Measurements from ENCODE around the gene NUP42. TPM values are rescaled to one million over a fixed set of nuclear protein-coding genes. Genes with fewer than 3 reads are reported as not detected.

The NUP42 gene, protein sequence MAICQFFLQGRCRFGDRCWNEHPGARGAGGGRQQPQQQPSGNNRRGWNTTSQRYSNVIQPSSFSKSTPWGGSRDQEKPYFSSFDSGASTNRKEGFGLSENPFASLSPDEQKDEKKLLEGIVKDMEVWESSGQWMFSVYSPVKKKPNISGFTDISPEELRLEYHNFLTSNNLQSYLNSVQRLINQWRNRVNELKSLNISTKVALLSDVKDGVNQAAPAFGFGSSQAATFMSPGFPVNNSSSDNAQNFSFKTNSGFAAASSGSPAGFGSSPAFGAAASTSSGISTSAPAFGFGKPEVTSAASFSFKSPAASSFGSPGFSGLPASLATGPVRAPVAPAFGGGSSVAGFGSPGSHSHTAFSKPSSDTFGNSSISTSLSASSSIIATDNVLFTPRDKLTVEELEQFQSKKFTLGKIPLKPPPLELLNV
- total RNA-seq, result 10 to 100 TPM; 33.0 to 33.8 TPM

DNA sequence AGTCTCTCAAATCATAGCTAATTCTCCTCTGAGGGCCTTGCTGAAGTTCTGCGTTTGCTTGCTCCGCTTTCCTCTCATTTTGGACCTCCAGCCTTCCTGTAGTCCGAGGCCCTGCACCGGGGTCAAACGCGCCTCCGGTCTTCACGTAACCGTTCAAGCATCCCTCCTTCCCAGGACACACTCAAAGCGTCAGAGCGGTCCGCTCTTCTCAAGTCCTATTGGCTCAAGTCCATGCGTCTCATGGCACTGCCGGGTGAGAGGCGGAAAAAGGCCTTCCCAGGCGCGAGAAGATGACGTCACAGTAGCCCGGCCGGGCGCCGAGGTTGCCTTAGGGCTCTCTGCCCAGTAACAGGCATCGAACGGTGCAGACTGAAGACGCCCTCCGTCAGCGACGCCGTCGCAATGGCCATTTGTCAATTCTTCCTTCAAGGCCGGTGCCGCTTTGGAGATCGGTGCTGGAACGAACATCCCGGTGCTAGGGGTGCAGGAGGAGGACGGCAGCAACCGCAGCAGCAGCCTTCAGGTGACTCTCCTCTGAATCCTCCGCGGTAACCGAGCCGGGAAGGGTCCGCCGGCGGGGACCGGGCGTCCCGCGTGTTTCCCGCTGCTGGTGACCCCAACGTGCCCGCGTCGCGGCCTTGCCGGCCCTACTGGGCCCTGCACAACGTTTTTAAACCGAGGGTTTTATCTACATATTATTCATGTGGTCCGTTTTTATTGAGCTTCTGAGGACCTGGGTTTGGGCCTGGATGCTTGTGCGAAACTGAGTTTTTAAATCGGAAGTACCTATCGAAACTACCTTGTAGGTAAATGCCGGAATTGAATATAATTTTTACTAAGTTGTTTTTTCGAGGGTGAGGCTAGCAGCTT, at the start of gene NUP42:
Gene NUP42, plus strand, starts transcription at position 365 of the 870 bp plus-strand sequence. Its CDS starts 38 bp downstream, at position 403.
- POLR2A ChIA-PET, result interaction anchor here (0.6 to 4.0 kb wide), 15 partner anchors 8 to 1236 kb away, joined by 3 to 34 read pairs (median 4); partner anchors contain the start of genes CDCA7L, KLHL7 and MALSU1
- peak; percentile 98 for DNase-seq
- H3K4me1 Mint-ChIP-seq, result peaks cover 41% of the 10 kb centered on the region
- H3K36me3 Mint-ChIP-seq (ENCODE audit: low read depth), result peaks cover 15% of the 10 kb centered on the region
- peak within 1 kb of the TSS; percentile 97 for H3K27ac Mint-ChIP-seq
- H3K9me3 Mint-ChIP-seq, result no peaks in the 10 kb centered on the region
- H3K4me3 Mint-ChIP-seq, result peak within 1 kb of the TSS; percentile 90
- peaks cover 3% of the 10 kb centered on the region for H3K27me3 Mint-ChIP-seq
- CTCF ChIA-PET, result interaction anchor here (0.6 to 2.2 kb wide), 8 partner anchors 9 to 1396 kb away, joined by 3 to 9 read pairs (median 3); no protein-coding TSS in a partner anchor

DNA sequence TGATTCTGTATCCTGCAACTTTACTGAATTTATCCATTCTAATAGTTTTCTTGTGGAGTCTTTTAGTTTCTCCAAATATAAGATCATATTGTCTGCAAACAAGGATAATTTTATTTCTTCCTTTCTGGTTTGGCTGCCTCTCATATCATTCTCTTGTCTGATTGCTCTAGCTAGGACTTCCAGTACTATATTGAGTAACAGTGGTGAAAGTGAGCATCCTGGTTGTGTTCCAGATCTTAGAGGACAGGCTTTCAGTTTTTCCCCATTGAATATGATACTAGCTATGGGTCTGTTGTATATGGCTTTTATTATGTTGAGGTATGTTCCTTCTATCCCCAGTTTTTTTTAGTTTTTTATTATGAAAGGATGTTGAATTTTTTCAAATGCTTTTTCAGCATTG, 48.1 kb upstream of the NUP42 start:
- Mint-ChIP-seq H3K4me3 (no peak overlapping the region), H3K4me1 (no peaks in the 10 kb centered on the region), H3K9me3 (no peaks in the 10 kb centered on the region), H3K27ac (no peak overlapping the region), H3K27me3 (no peaks in the 10 kb centered on the region), H3K36me3 (ENCODE audit: low read depth) (peaks cover 4% of the 10 kb centered on the region)
- ChIA-PET POLR2A (no interaction called here), CTCF (no interaction called here)
- no peak for DNase-seq

DNA sequence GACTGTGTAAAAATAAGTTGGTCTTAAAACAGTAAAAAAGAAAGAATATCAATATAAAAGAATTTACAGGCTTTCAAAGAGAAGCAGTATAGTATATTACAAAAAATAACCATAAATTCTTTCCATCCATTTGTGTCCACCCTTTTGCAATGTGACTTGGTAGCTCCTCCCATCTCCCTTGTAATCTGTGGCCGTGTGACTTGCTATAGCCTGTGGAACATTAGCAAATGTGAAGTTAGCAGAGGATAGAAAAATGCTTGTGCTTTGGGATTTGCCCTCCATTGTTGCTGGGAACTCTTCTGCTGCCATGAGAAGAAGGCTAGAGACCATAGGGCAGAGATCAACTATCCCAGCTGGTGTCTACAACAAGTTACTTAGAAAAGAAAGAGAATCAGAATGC, 46.1 kb upstream of the NUP42 start:
- DNase-seq, result no peak
- Mint-ChIP-seq H3K27me3 (no peaks in the 10 kb centered on the region), H3K4me1 (no peaks in the 10 kb centered on the region), H3K27ac (no peak overlapping the region), H3K9me3 (no peaks in the 10 kb centered on the region), H3K4me3 (no peak overlapping the region), H3K36me3 (ENCODE audit: low read depth) (peaks cover 4% of the 10 kb centered on the region)
- ChIA-PET POLR2A (no interaction called here), CTCF (interaction anchor here (0.6 kb wide), 1 partner anchor 30 kb away, joined by 3 read pairs; the partner anchor contains the start of gene KLHL7)

DNA sequence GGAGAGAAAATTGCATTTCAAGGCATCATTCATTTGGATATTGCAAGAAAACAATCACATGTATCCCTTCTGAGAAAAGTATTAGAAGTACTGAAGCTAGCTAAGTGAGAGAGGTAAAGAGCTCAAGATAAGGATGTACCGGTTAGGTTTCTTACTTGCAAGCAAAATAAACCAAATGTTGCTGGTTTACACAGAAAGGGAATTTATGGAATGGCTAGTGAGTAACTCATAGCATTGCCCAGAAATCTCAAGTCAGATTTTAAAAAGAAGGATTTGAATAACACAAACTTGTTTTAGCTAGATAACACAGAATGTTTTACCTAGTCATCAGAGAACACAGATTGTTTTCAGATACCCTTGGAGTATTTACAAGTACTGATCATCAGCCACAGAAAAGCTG, 45.6 kb upstream of the NUP42 start:
- CTCF ChIA-PET, result interaction anchor here (0.6 kb wide), 1 partner anchor 31 kb away, joined by 3 read pairs; the partner anchor contains the start of gene KLHL7
- H3K4me1 Mint-ChIP-seq, result no peaks in the 10 kb centered on the region
- H3K27me3 Mint-ChIP-seq, result no peaks in the 10 kb centered on the region
- H3K27ac Mint-ChIP-seq, result no peak overlapping the region
- no peaks in the 10 kb centered on the region for H3K9me3 Mint-ChIP-seq
- no peak for DNase-seq
- no peak overlapping the region for H3K4me3 Mint-ChIP-seq
- POLR2A ChIA-PET, result no interaction called here
- peaks cover 4% of the 10 kb centered on the region for H3K36me3 Mint-ChIP-seq (ENCODE audit: low read depth)

DNA sequence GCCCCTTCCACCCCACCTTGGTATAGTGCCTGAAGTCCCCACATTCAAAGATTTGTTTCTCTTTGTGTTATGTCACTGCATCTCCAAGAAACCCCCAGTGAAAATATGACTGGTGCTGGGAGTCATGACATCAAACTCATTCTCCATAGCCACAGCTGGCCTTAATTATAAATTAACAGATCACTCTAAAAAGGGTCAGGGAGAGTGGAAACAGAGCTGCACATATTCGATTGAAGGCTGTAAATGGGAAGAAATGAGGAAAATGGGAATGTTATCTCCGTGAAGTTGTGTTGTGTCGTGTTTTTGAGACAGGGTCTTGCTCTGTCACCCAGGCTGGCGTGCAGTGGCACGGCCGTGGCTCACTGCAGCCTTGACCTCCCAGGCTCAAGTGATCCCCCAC, 24.2 kb upstream of the NUP42 start:
- Mint-ChIP-seq H3K27me3 (no peaks in the 10 kb centered on the region), H3K9me3 (no peaks in the 10 kb centered on the region), H3K4me3 (no peak overlapping the region), H3K27ac (no peak overlapping the region), H3K36me3 (ENCODE audit: low read depth) (no peaks in the 10 kb centered on the region), H3K4me1 (no peaks in the 10 kb centered on the region)
- ChIA-PET POLR2A (interaction anchor here (1.1 kb wide), 1 partner anchor 25 kb away, joined by 4 read pairs; no protein-coding TSS in a partner anchor), CTCF (interaction anchor here (1.1 kb wide), 1 partner anchor 52 kb away, joined by 3 read pairs; no protein-coding TSS in a partner anchor)
- DNase-seq, result no peak

DNA sequence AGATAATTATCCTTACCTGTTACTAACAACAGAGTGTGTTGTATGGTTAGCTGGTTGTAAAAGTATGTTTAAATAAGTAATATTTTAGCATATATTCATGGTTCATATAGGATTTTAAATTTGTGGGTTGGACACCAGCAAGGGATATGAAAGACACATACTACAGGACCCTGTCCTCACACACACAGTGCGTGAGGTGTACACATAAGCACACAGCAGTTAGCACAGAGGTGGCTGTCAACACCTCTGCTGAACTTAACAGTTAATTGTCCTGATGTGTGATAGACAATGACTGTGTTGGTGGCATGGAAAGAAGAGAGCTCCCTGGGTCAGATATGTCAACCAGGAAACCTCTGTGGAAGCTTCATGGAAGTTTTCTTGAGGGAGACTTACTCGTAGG, 23.3 kb upstream of the NUP42 start:
- no peaks in the 10 kb centered on the region for H3K9me3 Mint-ChIP-seq
- no peak overlapping the region for H3K4me3 Mint-ChIP-seq
- DNase-seq, result no peak
- H3K4me1 Mint-ChIP-seq, result no peaks in the 10 kb centered on the region
- no peak overlapping the region for H3K27ac Mint-ChIP-seq
- no peaks in the 10 kb centered on the region for H3K27me3 Mint-ChIP-seq
- POLR2A ChIA-PET, result no interaction called here
- CTCF ChIA-PET, result no interaction called here
- no peaks in the 10 kb centered on the region for H3K36me3 Mint-ChIP-seq (ENCODE audit: low read depth)

DNA sequence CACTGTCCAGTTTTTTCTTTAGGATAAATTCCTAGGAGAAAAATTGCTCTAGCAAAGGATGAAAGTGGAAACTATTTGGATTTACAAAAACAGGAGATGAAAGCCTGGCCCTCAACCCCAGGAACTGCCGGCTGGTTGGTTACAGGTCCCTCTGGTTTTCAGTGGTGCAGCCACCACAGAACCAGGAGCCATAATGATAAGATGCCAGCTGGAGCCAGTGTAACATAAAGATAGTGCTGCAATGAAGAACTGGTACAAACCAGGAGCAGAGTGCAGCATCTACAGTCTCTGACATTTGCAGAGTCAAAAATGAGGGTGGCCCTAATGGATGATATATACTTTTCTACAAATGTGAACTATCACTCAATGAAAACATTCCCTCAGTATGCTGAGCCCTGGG, 20.4 kb upstream of the NUP42 start:
- Mint-ChIP-seq H3K9me3 (no peaks in the 10 kb centered on the region), H3K4me1 (no peaks in the 10 kb centered on the region), H3K4me3 (no peak overlapping the region), H3K27me3 (no peaks in the 10 kb centered on the region), H3K27ac (no peak overlapping the region), H3K36me3 (ENCODE audit: low read depth) (no peaks in the 10 kb centered on the region)
- ChIA-PET POLR2A (no interaction called here), CTCF (no interaction called here)
- no peak for DNase-seq

DNA sequence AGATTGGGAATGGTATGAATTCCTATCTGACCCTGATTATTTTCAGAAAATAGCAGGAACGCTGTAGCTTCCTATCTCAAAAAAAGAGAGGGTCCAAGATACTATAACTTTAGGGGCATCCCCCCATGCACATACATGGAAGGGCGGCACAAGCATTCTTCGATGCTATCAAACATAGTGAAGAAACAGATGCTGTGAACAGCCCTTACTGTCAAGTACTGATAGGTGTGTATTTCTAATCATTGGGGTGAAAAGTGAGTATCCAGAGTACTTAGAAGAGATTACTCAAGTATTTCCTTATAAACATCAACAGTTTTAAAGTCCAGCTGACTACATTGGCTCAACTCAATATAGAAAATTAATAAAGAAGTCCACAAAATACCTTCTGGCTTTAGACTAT, 17.0 kb upstream of the NUP42 start:
- DNase-seq, result no peak
- Mint-ChIP-seq H3K4me3 (no peak overlapping the region), H3K27me3 (no peaks in the 10 kb centered on the region), H3K27ac (no peak overlapping the region), H3K4me1 (no peaks in the 10 kb centered on the region), H3K9me3 (no peaks in the 10 kb centered on the region), H3K36me3 (ENCODE audit: low read depth) (no peaks in the 10 kb centered on the region)
- ChIA-PET CTCF (interaction anchor here (1.1 kb wide), 1 partner anchor 11 kb away, joined by 3 read pairs; no protein-coding TSS in a partner anchor), POLR2A (no interaction called here)

DNA sequence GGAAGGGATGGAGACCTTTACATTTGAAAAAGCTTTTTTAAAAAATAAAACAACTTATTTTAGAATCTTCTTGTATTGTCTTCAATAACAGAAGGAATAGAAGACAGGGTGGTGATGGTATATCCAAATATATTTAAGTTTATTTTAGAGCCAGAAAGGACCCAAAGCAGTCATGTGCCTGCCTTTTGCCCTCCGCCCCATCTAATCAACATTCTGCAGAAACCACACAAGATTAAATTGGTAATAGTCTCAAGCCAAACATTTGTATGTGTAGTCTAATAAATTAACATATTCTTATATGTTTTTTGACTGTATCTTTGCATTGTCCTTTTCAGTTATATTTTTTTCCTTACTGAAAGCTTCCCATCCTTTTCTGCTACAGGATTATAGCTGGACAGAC, 16.5 kb upstream of the NUP42 start:
- ChIA-PET CTCF (interaction anchor here (1.1 kb wide), 1 partner anchor 11 kb away, joined by 3 read pairs; no protein-coding TSS in a partner anchor), POLR2A (no interaction called here)
- Mint-ChIP-seq H3K4me3 (no peak overlapping the region), H3K36me3 (ENCODE audit: low read depth) (no peaks in the 10 kb centered on the region), H3K4me1 (no peaks in the 10 kb centered on the region), H3K27ac (no peak overlapping the region), H3K9me3 (no peaks in the 10 kb centered on the region), H3K27me3 (no peaks in the 10 kb centered on the region)
- no peak for DNase-seq

DNA sequence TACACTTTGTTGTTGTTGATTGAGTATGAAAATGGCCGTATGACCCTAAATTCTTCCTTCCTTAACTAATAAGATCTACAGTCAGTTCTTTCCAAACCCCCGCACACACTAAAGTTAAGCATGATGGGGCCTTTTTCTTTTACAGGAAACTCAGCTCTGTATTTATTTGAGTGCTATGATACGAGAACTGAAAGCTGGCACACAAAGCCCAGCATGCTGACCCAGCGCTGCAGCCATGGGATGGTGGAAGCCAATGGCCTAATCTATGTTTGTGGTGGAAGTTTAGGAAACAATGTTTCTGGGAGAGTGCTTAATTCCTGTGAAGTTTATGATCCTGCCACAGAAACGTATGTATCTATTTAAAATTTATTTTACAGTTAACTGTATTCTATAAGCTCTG, 14.2 kb upstream of the NUP42 start:
- Mint-ChIP-seq H3K4me1 (no peaks in the 10 kb centered on the region), H3K27me3 (no peaks in the 10 kb centered on the region), H3K9me3 (no peaks in the 10 kb centered on the region), H3K27ac (no peak overlapping the region), H3K4me3 (no peak overlapping the region), H3K36me3 (ENCODE audit: low read depth) (no peaks in the 10 kb centered on the region)
- no peak for DNase-seq
- ChIA-PET POLR2A (no interaction called here), CTCF (no interaction called here)

DNA sequence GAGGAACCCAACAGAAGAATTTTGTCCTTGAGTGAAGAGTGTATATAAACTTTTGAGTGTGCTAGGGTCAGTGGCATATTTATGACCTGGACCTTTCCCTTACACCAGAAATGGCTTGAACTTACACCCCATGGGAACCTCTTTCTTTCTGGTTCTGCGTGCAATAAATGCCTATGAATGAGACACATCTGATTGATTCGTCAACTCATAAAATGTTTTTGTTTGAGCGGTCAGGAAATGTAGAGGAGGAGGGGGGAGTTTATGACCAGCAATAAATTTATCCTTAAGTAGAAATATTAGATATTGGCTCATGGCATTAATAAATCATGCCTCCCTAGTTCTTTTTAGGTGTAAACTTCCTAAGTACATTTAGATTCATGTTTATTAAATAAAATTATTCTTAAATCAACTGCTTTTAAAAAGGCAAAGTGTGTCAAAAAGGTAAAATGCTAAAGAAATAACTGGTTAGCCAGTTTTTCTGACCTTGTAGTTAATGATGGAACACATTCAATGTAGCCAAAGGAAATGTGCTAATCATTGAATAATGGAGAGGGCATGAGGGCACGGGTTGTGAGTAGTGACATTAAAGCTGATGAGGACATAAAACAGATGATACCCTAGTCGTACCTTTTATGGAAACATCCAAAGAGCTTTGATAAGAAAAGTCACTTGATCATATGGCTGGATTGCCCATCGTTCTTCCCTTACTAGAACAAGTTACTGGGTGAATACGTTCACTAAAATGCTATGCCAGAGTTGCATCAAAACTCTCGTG, 13.6 kb upstream of the NUP42 start:
- H3K4me3 Mint-ChIP-seq, result no peak overlapping the region
- no peaks in the 10 kb centered on the region for H3K27me3 Mint-ChIP-seq
- no peak overlapping the region for H3K27ac Mint-ChIP-seq
- CTCF ChIA-PET, result interaction anchor here (1.1 kb wide), 1 partner anchor 16 kb away, joined by 3 read pairs; no protein-coding TSS in a partner anchor
- no peaks in the 10 kb centered on the region for H3K4me1 Mint-ChIP-seq
- DNase-seq, result no peak
- no peaks in the 10 kb centered on the region for H3K36me3 Mint-ChIP-seq (ENCODE audit: low read depth)
- POLR2A ChIA-PET, result no interaction called here
- no peaks in the 10 kb centered on the region for H3K9me3 Mint-ChIP-seq

DNA sequence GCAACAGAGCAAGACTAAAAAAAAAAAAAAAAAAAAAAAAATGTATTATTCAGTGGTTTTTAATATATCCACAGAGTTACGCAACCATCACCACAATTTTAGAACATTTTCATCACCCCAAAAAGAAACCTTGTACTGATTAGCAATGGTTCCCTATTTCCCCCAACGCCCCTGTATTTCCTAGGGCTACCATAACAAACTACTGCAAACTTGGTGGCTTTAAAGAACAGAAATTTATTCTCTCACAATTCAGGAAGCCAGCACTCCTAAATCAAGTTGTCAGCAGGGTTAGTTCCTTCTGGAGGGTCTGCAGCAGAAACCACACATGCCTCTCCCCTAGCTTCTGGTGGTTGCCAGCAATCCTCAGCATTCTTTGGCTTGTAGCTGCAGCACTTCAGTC, 5.9 kb upstream of the NUP42 start:
- Mint-ChIP-seq H3K9me3 (no peaks in the 10 kb centered on the region), H3K4me3 (no peak overlapping the region), H3K4me1 (peaks cover 7% of the 10 kb centered on the region), H3K27ac (no peak overlapping the region), H3K36me3 (ENCODE audit: low read depth) (no peaks in the 10 kb centered on the region), H3K27me3 (peaks cover 3% of the 10 kb centered on the region)
- POLR2A ChIA-PET, result no interaction called here
- CTCF ChIA-PET, result interaction anchor here (0.7 kb wide), 1 partner anchor 185 kb away, joined by 3 read pairs; no protein-coding TSS in a partner anchor
- DNase-seq, result no peak
